GM12878 (cell line): ENCODE results near the gene ATP2C2. TPM values are rescaled to one million over a fixed set of nuclear protein-coding genes. Genes with fewer than 3 reads are reported as not detected.

Experiments
- ATAC-seq: fragments of 200-7000 bp; cut with Tn5 transposase; 3 replicates; pipeline ENCODE4 v1.9.1; 2020; ENCODE audit warnings: mild to moderate bottlenecking, moderate library complexity
- BruUV-seq: library from RNA; stranded (reverse); fragments of 400-500 nt; replicated peaks from 2 replicates; lab custom pipeline; 2021; lab: Mats Ljungman, UMichigan
- CTCF ChIA-PET: fragments of 300-600 bp; sonication (Branson Sonifier 250); formaldehyde crosslinking; extraction: SDS; loops from one replicate; lab custom pipeline; 2021; ENCODE audit warnings: inconsistent platforms; lab: Yijun Ruan, JAX
- POLR2A ChIA-PET: fragments of 350-600 bp; formaldehyde crosslinking; extraction: SDS; loops from one replicate; lab custom pipeline; 2021; ENCODE audit warnings: inconsistent platforms; lab: Charles Lee
- RAD21 ChIA-PET: fragments of 300-600 bp; sonication (Branson Sonifier 250); formaldehyde crosslinking; loops from one replicate; lab custom pipeline; 2023; ENCODE audit warnings: antibody characterized with exemption; ENCODE audit not compliant: unreplicated experiment; lab: Charles Lee
- SMC1A ChIA-PET: fragments of 300-600 bp; sonication (Branson Sonifier 250); formaldehyde crosslinking; loops from one replicate; lab custom pipeline; 2023; ENCODE audit not compliant: unreplicated experiment, uncharacterized antibody; lab: Charles Lee
- DNase-seq: peaks from one replicate; pipeline ENCODE4 v3.0.0-alpha.2; 2011; ENCODE audit warnings: low read depth, low spot score
- FAIRE-seq: peaks from 3 replicates; lab custom pipeline; 2011; peaks lifted over from hg19 to GRCh38; lab: Jason Lieb, UNC
- H2AFZ ChIP-seq: 2 replicates; pipeline ENCODE4 v1.6.0; 2011; ENCODE audit warnings: low read depth, low read length, control low read depth; ENCODE audit not compliant: control insufficient read depth
- H3K27ac ChIP-seq: 2 replicates; pipeline ENCODE4 v1.5.1; 2011; ENCODE audit warnings: control low read depth; ENCODE audit not compliant: control insufficient read depth, insufficient read depth
- H3K27me3 ChIP-seq, 2 experiments: replicated peaks in 1 of 2; 2 replicates each; pipeline versions ENCODE4 v1.6.0 to v1.6.1; 2011; ENCODE audit warnings: low read length in 1 of 2; ENCODE audit not compliant: control insufficient read depth in 2 of 2, insufficient read depth in 2 of 2
- H3K36me3 ChIP-seq, 2 experiments: 2 replicates each; pipeline ENCODE4 v1.5.1; 2011; ENCODE audit warnings: low read length in 1 of 2; ENCODE audit not compliant: control insufficient read depth in 2 of 2, insufficient read depth in 2 of 2
- H3K4me1 ChIP-seq: 2 replicates; pipeline ENCODE4 v1.6.1; 2011; ENCODE audit warnings: mild to moderate bottlenecking, low read length, moderate library complexity, mixed read lengths; ENCODE audit not compliant: control insufficient read depth, insufficient read depth
- H3K4me2 ChIP-seq: 2 replicates; pipeline ENCODE4 v1.6.0; 2011; ENCODE audit warnings: control low read depth; ENCODE audit not compliant: control insufficient read depth, insufficient read depth
- H3K4me3 ChIP-seq: fragments of 200-600 bp; sonication (generic); 2 replicates; pipeline ENCODE4 v1.5.1; 2016
- H3K79me2 ChIP-seq: 2 replicates; pipeline ENCODE4 v1.6.0; 2011; ENCODE audit warnings: low read length; ENCODE audit not compliant: control insufficient read depth, insufficient read depth
- H3K9ac ChIP-seq: 2 replicates; pipeline ENCODE4 v1.8.0; 2011; ENCODE audit warnings: low read length, control low read depth, mixed read lengths; ENCODE audit not compliant: control insufficient read depth, insufficient read depth
- H3K9me3 ChIP-seq: replicated peaks from 3 replicates; pipeline ENCODE4 v1.5.1; 2011; ENCODE audit warnings: mild to moderate bottlenecking, low read length; ENCODE audit not compliant: control insufficient read depth, insufficient read depth
- H4K20me1 ChIP-seq: 2 replicates; pipeline ENCODE4 v1.6.0; 2011; ENCODE audit not compliant: control insufficient read depth, insufficient read depth
- BACH1 ChIP-seq: fragments of 450-650 bp; IDR thresholded peaks from 2 replicates; pipeline ENCODE4 v1.6.1; 2017; ENCODE audit warnings: mild to moderate bottlenecking, borderline replicate concordance
- BCL11A ChIP-seq: IDR thresholded peaks from 2 replicates; pipeline ENCODE4 v1.6.1; 2011; ENCODE audit warnings: low read depth, low read length
- GATAD2B ChIP-seq: fragments of 450-650 bp; conservative IDR thresholded peaks from 2 replicates; pipeline ENCODE4 v1.6.1; 2017; ENCODE audit warnings: low read depth, mild to moderate bottlenecking, moderate library complexity
- IKZF1 ChIP-seq: fragments of 450-650 bp; conservative IDR thresholded peaks from 2 replicates; pipeline ENCODE4 v1.6.1; 2017; ENCODE audit warnings: antibody characterized with exemption, mild to moderate bottlenecking
- LARP7 ChIP-seq: fragments of 450-650 bp; IDR thresholded peaks from 2 replicates; pipeline ENCODE4 v1.6.1; 2017; ENCODE audit warnings: mild to moderate bottlenecking
- MAX ChIP-seq: IDR thresholded peaks from 2 replicates; pipeline ENCODE4 v1.6.1; 2012; ENCODE audit warnings: low read depth, low read length, improper control_type of control experiment
- MEF2A ChIP-seq: IDR thresholded peaks from 2 replicates; pipeline ENCODE4 v1.6.1; 2011; ENCODE audit warnings: low read depth, mild to moderate bottlenecking, low read length, moderate library complexity; ENCODE audit not compliant: insufficient read depth
- POLR2A ChIP-seq: IDR thresholded peaks from 2 replicates; pipeline ENCODE4 v1.6.1; 2011; ENCODE audit warnings: low read depth, mild to moderate bottlenecking, low read length
- RELA ChIP-seq: fragments of 450-650 bp; IDR thresholded peaks from 2 replicates; pipeline ENCODE4 v1.8.0; 2014; ENCODE audit warnings: borderline replicate concordance; ENCODE audit not compliant: partially characterized antibody
- TARDBP ChIP-seq: IDR thresholded peaks from 2 replicates; pipeline ENCODE4 v1.6.1; 2016; ENCODE audit warnings: borderline replicate concordance
- TCF3 ChIP-seq: IDR thresholded peaks from 2 replicates; pipeline ENCODE4 v1.6.1; 2012; ENCODE audit warnings: low read depth, mild to moderate bottlenecking, low read length, borderline replicate concordance; ENCODE audit not compliant: insufficient read depth
- ZBTB33 ChIP-seq: fragments of 450-650 bp; IDR thresholded peaks from 2 replicates; pipeline ENCODE4 v1.6.1; 2017; ENCODE audit warnings: mild to moderate bottlenecking
- WGBS: methylation state at CpG from one replicate; pipeline ENCODE4 v1.1.6; 2016; ENCODE audit warnings: low lambda C conversion rate; ENCODE audit not compliant: insufficient replicate concordance, insufficient coverage; ENCODE audit errors: missing lambda C conversion rate; 5-methylcytosine and 5-hydroxymethylcytosine counted together
- in situ Hi-C: fragments of 300-500 bp; cut with MboI; formaldehyde crosslinking; loops from 9 replicates; pipeline ENCODE4 v1.14.3; 2018; ENCODE audit warnings: mixed read lengths
- intact Hi-C: fragments of 100-400 bp; cut with micrococcal nuclease; formaldehyde crosslinking; loops from one replicate; pipeline ENCODE4 v1.14.2; 2022; ENCODE audit not compliant: unreplicated experiment
- polyA plus RNA-seq, 11 experiments: library from polyadenylated mRNA; depleted of rRNA in 4 of 11; unstranded in 6 of 11; stranded (reverse) in 5 of 11; fragments of >200 nt; fragmentation: Nextera tagmentation in 4 of 11; fragmentation: Illumina TruSeq in 1 of 11; extraction: Ambion mirVana in 4 of 11; extraction: Trizol in 1 of 11; gene quantifications; 1 replicate in 1 of 11; 2 replicates in 10 of 11; pipeline versions ENCODE4 v1.2.1 to v1.2.3, GENCODE V29; 2011 to 2016; ENCODE audit warnings: inconsistent platforms in 2 of 11, missing spikeins in 2 of 11, low read depth in 1 of 11
- total RNA-seq, 4 experiments: library from RNA; depleted of rRNA in 3 of 4; stranded (reverse); fragments of >200 nt in 3 of 4; fragmentation: Illumina TruSeq in 1 of 4; extraction: Trizol in 1 of 4; gene quantifications; 2 replicates each; pipeline versions ENCODE4 v1.2.1 to v1.2.3, GENCODE V29; 2013 to 2021
- TF ChIP-seq, protein P1 (sequence below): IDR thresholded peaks from 2 replicates; pipeline ENCODE4 v1.6.1; 2012; ENCODE audit warnings: low read depth, low read length, improper control_type of control experiment
- TF ChIP-seq, protein P2 (sequence below): fragments of 450-650 bp; IDR thresholded peaks from 2 replicates; pipeline ENCODE4 v1.6.1; 2017; ENCODE audit warnings: mild to moderate bottlenecking, low read depth, inconsistent platforms; ENCODE audit not compliant: poor library complexity, severe bottlenecking
- TF ChIP-seq, protein P3 (sequence below): fragments of 450-650 bp; formaldehyde crosslinking; IDR thresholded peaks from 2 replicates; pipeline ENCODE4 v1.4.0; 2022; ENCODE audit warnings: mild to moderate bottlenecking, moderate library complexity

Gene ATP2C2
- total and polyA plus RNA-seq, 10 of the 15 experiments (the other 5 are each of a cell fraction or from before 2014, with no cell fraction given): 0.05 to 0.19 TPM; not detected in 8

DNA sequence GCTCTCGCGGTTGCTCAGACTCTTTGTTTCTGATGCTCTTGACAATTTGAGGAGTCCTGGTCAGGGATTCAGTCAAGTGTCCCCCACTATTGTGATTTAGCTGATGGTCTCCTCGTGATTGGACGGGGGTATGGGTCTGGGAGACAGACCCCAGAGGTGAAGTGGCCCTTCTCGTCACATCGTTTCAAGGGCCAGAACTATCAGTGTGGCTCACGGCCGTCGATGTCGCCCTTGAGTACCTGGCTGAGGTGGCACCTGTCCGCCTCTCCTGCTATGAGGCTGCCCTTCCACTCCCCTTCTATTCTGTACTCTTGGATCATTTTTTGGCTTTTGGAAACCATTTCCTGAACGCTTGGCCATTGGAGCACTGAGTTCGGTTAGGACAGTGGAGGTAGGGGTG lies 143.5 kb downstream of the ATP2C2 start:
- ATAC-seq (no peak), DNase-seq (no peak), FAIRE-seq (no peak)
- ChIA-PET SMC1A (interaction anchor here (0.9 to 13.2 kb wide), 15 partner anchors 9 to 242 kb away, joined by 3 to 183 read pairs (median 18); partner anchors contain the start of gene COTL1), POLR2A (interaction anchor here (1.1 to 5.8 kb wide), 4 partner anchors 74 to 110 kb away, joined by 3 to 60 read pairs (median 6); no protein-coding TSS in a partner anchor), RAD21 (interaction anchor here (1.2 to 6.6 kb wide), 5 partner anchors 58 to 216 kb away, joined by 4 to 194 read pairs (median 62); partner anchors contain the start of gene COTL1), CTCF (interaction anchor here (1.1 to 11.6 kb wide), 19 partner anchors 8 to 441 kb away, joined by 3 to 299 read pairs (median 7); partner anchors contain the start of gene COTL1)
- Histone ChIP-seq H3K36me3 (no peaks in the 10 kb centered on the region), H4K20me1 (no peaks in the 10 kb centered on the region), H3K4me1 (peaks cover 61% of the 10 kb centered on the region), H3K79me2 (peaks cover 2% of the 10 kb centered on the region; the same call in 1 of the 2 replicates), H3K4me3 (no peak overlapping the region), H3K27me3 (no peaks in the 10 kb centered on the region), H3K4me2 (peak overlapping the region; percentile 23), H2AFZ (peak overlapping the region; percentile 65), H3K27ac (peak overlapping the region; percentile 63), H3K9me3 (no peaks in the 10 kb centered on the region), H3K9ac (peak overlapping the region; percentile 39)
- BruUV-seq: no TSS peak
- 65% methylated on average over 13 of the region's 13 CpGs for whole genome bisulfite sequencing
- intact Hi-C loops: loop anchor here (1.0 to 2.0 kb wide), 4 partner anchors 82 to 215 kb away; no protein-coding TSS in a partner anchor
- in situ Hi-C loops: loop anchor here (5.0 to 25.0 kb wide), 3 partner anchors 110 to 450 kb away; no protein-coding TSS in a partner anchor
- TF ChIP-seq MAX (no peak), LARP7 (no peak), BCL11A (no peak), TARDBP (no peak), RELA (no peak), POLR2A (no peak), GATAD2B (no peak), BACH1 (no peak), ZBTB33 (no peak), IKZF1 (no peak), MEF2A (no peak), TCF3 (no peak)
- TF ChIP-seq, protein P1, sequence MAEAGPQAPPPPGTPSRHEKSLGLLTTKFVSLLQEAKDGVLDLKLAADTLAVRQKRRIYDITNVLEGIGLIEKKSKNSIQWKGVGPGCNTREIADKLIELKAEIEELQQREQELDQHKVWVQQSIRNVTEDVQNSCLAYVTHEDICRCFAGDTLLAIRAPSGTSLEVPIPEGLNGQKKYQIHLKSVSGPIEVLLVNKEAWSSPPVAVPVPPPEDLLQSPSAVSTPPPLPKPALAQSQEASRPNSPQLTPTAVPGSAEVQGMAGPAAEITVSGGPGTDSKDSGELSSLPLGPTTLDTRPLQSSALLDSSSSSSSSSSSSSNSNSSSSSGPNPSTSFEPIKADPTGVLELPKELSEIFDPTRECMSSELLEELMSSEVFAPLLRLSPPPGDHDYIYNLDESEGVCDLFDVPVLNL: no peak
- TF ChIP-seq, protein P2, sequence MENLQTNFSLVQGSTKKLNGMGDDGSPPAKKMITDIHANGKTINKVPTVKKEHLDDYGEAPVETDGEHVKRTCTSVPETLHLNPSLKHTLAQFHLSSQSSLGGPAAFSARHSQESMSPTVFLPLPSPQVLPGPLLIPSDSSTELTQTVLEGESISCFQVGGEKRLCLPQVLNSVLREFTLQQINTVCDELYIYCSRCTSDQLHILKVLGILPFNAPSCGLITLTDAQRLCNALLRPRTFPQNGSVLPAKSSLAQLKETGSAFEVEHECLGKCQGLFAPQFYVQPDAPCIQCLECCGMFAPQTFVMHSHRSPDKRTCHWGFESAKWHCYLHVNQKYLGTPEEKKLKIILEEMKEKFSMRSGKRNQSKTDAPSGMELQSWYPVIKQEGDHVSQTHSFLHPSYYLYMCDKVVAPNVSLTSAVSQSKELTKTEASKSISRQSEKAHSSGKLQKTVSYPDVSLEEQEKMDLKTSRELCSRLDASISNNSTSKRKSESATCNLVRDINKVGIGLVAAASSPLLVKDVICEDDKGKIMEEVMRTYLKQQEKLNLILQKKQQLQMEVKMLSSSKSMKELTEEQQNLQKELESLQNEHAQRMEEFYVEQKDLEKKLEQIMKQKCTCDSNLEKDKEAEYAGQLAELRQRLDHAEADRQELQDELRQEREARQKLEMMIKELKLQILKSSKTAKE: no peak
- TF ChIP-seq, protein P3, sequence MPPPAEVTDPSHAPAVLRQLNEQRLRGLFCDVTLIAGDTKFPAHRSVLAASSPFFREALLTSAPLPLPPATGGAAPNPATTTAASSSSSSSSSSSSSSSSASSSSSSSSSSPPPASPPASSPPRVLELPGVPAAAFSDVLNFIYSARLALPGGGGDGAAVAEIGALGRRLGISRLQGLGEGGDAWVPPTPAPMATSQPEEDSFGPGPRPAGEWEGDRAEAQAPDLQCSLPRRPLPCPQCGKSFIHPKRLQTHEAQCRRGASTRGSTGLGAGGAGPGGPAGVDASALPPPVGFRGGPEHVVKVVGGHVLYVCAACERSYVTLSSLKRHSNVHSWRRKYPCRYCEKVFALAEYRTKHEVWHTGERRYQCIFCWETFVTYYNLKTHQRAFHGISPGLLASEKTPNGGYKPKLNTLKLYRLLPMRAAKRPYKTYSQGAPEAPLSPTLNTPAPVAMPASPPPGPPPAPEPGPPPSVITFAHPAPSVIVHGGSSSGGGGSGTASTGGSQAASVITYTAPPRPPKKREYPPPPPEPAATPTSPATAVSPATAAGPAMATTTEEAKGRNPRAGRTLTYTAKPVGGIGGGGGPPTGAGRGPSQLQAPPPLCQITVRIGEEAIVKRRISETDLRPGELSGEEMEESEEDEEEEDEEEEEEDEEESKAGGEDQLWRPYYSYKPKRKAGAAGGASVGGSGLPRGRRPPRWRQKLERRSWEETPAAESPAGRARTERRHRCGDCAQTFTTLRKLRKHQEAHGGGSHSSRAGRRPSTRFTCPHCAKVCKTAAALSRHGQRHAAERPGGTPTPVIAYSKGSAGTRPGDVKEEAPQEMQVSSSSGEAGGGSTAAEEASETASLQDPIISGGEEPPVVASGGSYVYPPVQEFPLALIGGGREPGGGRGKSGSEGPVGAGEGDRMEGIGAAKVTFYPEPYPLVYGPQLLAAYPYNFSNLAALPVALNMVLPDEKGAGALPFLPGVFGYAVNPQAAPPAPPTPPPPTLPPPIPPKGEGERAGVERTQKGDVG (CRISPR knock-in tag): no peak
